Stimulated activated CD4-positive, alpha-beta T cell treated with anti-CD3 and anti-CD28 coated beads, Interleukin-12 subunit alpha, Interleukin-12 subunit beta, amount 100 ng/mL, for 4 hours (primary cell): ENCODE data around the gene USP10.
A peak's percentile ranks its signal among the peaks of the same experiment; 100 is the strongest.

Experiments
- DNase-seq: peaks from one replicate; pipeline ENCODE4 v3.0.0-alpha.2; 2020

The USP10 gene

DNA sequence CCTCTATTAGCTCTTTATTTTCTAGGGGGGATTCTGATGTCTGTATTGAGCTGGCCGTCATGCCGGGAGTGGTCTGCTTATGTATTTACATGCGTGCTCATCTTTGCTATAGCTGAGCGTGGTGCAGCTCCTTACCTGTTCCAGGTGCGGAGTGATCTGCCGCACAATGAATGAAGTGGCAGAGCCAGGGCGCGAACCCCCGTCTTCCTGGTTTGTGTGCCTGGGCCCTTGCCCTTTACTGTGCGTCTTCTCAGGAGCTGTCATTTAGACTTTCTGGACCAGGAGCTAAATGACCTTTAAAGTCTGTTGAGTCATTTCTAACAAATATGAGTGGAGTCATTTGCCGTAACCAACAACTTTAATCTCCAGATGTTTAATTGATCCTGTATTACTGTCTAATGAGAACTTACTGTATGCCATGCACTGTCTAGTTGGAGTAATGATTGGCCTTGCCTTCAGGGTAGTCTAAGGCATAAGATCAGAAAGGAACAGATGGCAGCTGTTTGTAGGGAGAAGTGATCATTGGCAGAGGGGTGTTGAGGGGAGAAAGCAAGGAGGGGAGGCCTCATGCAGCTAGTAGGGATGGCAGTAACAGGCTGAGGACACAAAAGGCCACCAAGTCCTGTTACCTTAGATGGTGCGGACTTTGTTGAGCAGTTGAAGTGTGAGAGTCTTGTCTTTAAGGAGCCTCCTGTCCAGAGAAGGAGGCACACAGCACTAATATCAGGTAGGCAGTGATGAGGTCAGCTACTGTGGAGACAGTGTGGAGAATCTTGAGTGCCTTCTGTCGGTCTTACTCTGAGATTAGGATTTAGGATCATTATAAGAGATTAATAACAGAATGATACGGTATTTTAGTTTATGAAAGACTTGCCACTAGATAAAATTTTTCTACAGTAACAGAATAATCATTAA lies 53.9 kb downstream of the USP10 start:
- DNase-seq, result no peak

DNA sequence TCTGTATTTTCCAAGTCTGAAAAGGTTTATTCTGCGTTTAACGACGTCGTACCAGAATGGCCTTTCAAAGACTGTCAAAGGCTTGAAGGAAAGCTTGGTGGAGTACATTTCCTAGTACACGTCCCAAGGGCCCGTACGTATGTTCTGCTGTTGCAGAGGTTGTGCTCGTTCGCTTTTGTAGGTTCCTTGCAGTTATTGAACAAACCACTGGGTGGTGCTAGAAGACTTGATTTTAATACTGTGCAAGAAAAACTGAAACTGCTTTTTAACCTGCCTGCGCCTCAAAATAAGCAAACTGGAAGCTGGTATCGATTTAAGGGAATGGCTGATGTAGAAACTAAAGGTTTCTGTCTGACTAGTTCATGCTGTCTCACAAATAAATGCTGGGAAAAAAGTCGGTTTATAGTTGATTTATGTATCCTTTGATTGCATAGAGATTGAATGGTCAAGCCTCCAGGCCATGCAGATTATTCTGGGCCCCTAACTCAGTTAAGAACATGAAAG lies 54.6 kb downstream of the USP10 start:
- DNase-seq, result peak; percentile 23

DNA sequence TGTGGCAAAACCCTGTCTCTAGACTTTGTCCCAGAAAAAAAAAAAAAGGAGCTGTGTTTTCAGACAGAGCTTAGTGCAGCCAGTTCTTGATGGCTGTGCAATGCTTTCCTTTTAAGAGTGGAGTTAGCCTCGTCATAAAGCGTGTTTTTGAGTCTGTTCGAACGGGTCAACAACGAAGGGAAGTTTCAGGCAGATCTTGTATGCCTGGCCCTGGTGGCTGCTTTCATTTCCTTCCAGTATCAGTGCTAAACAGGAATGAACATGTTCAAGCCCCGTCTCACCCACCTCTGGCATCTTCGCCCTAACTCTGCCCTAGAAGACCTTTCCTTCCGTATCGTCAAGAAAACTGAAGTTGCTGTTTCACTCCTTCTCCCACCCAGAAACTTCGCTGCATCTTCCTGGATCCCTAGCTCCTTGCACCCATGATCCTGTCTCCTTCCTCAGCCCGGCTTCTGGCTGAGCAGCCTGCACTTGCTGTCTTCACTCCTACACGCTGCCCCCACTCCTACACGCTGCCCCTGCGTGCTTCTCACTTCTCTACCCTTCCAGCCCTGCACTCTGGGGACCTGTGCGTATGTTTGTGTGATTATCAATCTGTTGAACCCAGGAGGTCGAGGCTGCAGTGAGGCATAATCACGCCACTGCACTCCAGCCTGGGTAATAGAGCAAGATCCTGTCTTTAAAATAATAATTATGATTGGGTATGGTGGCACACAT lies 55.3 kb downstream of the USP10 start:
- DNase-seq, result no peak

DNA sequence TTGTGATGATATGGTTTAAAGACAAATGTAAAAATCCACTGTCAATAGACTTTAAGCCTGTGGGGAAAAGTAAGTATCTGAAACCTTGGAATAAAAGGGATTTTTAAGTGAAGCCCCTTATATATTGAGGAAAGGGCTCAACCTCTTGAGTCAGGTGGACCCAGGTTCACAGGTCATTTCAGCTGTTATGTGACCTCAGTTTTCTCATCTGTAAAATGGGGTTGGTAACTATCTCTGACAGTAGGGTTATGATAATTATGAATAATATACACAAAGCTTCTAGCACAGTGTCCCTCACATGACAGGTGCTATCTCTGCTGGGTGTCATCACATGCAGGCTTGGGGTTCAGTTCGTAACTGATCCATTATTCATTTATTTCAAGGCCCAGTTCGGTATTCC lies 57.0 kb downstream of the USP10 start:
- no peak for DNase-seq

DNA sequence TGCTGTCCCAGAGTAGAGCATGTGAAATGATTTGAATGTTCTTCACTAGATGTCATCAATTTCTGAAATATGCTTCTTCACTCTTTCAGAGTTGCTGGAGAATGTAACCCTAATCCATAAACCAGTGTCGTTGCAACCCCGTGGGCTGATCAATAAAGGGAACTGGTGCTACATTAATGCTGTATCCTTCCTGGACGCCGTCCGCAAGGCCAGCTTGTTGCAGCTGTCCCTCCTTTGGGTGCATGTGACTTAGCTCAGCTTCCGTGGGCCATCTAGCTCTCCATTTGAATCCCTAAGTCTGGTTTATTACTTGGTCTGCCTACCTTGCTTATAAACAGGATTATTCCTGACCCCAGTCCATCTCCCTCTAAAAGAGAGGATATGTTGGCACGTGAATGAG lies 58.8 kb downstream of the USP10 start:
- no peak for DNase-seq

DNA sequence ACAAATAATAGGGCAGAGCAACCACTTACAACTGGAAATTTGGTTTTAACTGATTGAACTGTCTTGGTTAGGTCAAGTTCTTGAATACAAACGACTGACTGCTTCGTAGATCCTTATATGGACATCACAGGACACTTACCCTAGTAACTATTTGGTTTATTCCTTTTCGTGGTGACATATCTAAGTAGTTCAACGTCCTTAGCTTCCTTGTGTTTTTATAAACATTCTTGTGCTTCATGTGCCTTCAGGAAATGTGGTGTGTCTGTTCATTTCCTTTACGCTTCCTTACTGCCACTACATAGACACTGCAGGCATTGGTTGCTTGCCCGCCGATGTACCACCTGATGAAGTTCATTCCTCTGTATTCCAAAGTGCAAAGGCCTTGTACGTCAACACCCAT lies 59.3 kb downstream of the USP10 start:
- no peak for DNase-seq

DNA sequence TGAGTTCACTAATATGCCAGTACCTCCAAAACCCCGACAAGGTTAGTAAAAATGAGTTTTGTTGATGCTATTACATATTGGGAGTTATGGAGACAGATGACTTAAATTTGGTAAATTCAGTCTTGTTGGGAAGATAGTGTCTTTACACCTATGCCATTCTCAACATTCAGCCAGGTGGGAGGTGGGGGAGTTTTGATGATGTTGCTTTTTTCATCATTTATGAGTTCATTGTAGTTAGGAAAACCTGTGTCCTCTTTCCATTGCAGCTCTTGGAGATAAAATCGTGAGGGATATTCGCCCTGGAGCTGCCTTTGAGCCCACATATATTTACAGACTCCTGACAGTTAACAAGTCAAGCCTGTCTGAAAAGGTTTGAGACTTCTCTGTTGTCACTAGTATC lies 60.1 kb downstream of the USP10 start:
- DNase-seq, result no peak

DNA sequence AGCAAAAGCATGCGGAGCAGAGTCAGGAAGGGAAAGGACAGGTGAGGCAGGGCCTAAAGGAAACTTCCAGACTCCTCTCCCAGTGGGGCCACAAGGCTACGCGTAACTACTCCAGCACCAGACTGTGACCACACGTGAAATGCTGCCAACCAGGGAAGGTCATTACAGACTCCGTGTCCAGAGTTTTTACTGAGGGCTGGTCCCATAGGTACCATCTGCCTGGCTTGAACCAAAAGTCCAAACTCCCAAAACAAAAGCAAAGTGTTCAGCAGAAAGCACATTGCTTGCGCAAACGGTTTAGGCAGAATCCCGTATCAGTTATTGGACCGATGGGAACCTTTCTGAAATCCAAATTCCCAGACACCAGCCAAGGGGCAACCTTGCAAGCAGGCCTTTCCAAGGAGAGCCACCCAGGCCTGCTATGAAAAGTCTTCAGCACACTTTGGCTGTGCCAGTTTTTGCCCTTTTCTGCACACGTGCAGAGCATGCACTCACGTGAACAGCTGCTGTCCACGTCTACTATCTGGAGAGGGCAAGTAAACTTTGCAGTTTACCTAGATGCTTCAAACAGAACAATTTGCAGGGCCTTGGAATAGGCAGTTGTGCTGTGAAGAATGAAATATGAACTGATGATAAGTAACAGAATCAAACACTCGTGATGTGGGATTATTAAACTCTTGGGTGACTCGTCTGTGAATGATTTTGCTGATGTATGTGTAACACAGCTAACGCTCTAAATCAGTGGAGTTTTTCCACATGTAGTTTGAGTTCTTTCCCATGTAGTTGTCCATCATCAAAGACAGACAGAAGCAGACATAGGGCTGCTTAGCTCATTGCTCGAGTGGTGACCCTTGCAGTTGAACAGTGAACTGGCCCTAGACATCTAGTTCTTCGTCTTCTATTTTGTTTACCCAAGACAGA lies 61.9 kb downstream of the USP10 start:
- DNase-seq, result no peak

DNA sequence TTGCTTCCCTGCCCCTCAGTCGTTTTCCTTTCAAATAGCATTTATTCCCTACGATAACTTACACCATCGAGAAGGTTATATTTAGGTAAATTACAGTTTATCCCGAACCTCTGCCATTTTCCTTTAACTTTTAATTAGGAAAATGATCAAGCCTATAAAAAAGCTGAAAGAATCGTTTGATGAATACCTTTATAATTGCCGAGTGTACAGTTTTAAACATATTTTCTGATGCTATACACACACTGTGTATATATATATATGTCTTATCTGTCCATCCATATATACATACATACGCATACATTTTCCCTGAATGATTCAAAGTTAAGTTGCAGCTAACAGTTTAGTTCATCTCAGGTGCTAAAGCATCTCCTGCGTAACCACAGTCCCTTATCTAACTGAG lies 63.4 kb downstream of the USP10 start:
- DNase-seq, result no peak

DNA sequence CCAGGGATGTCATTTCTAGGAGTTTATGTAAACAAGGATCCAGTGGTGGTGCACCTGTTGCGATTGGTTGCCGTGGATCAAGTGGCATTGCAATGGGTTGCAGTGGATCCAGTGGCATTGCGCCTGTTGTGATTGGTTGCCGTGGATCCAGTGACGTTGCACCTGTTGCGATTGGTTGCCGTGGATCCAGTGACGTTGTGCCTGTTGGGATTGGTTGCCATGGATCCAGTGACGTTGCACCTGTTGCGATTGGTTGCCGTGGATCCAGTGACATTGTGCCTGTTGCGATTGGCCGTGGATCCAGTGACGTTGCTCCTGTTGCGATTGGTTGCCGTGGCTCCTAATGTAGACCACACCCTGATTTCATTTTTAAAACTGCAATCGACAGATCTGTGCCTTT lies 63.8 kb downstream of the USP10 start:
- no peak for DNase-seq

DNA sequence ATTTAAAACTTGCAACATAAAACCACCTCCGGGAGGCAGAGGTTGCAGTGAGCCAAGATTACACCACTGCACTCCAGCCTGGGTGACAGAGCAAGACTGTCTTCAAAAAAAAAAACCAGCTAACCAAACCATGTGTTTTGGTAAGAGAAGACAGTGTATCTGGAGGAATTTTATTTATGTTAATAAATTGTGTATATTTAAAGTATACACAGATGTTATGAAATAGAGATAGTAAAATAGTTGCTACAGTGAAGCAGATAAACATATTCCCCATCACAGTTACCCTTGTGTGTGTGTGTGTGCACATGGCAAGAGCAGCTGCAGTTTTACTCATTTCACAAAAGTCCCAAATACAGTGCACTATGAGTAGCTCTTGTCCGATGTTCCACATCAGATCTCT lies 65.2 kb downstream of the USP10 start:
- DNase-seq, result no peak

DNA sequence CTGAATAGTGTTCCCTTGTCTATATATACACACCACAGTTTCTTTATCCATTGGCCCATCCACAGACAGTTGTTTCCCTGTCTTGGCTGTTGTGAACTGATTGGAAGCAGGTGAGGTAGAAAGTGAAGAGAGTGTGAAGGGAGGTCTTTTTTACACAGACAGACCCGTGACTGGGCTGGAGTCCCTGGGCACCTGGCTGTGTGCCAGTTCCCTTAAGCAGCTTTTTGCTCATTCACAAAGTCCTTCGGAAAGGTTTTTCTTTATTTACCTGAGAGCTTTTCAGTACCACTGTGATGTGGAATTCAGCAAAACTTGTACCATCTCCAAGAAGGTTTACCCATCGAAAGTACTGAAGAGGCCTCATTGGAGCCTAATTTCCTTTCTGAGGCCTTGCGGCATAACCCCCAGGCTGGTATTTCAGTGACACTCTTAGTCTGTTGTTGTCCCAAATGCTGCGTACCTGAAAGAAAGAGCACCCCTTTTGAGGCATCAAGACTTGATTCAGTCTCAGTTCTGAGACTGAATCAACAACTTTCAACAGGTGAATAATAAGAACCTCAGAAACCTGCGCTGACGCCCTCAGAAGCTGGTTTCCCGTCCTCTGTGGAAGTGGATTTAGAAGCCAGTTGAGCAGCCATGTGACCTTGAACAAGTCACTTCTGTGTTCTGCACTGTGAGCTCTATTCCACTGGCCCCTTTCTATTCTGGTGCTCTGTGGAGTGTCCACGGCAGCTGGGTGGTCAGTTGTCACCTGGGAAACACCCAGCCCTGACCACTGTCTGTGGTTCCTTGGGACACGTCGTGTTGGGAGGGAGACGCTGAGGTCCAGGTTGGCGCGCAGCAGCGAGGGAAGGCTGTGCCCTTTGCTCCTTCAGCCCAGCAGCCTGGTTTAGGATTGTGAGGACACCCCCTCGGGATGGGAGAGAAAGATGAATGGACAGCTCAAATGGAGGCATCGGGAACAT lies 66.1 kb downstream of the USP10 start:
- no peak for DNase-seq

DNA sequence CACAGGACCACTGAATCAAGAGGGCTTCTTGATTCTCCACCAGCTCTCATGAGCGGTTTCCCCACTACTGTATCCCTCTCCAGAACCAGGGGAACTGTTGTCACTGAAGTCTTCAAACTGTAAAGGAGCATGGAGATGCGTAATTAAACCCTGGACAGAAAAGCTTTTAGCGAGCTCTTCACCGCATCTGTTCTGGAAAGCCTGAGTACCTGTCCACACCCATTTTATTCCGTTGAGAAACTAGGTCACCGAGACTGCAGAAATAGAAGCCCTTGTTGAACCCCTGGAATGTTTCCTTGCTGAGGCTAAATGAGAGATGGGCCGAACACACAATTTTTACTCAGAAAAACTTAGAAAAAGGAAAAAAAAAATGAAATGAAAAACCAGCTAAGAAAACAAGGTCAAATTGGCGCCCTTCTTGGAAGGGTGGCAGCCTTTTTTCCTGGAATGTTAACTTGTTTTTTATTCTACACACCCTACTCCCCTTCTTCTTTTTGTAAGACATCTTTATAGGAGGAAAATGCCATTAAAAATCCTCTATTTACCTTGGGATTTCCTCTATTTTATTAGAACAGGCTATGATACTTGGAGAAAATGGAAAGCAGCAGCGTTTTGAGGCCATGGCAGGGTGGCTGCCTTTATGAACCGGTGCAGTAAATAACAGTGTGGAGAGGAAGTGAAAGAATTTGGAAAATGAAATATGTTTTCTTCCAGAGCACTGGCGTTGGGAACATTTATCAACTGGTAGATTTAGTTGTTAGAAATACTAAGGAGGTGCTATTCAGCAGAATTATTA lies 67.4 kb downstream of the USP10 start:
- no peak for DNase-seq

DNA sequence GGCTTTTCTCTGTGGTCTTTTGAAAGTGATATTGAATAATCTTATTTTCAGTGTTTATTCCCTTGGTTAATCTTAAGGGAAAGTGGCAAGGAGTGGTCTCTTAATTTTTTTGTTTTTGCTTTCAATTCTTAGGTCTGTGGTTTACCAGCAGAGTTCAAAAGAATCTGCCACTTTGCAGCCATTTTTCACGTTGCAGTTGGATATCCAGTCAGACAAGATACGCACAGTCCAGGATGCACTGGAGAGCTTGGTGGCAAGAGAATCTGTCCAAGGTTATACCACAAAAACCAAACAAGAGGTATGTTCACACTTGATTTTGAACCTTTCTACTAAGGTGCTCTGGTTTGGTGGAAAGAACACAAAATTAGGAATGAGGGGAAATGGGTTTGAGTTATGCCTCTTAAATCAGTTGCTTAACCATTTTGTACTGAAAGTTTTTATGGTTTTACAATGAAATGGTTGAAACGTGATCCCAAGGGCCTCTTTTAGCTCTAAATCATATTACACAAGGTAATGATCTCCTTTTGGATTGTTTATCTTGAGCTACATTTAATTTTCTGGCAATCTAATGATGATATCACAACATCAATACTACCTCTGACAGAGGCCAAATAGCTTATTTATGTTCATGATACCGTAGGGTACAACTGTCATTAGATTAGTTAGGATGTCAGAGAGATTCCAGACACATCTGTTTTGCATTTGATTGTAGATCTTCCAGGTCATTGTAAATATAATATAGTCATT lies 68.4 kb downstream of the USP10 start:
- DNase-seq, result no peak

DNA sequence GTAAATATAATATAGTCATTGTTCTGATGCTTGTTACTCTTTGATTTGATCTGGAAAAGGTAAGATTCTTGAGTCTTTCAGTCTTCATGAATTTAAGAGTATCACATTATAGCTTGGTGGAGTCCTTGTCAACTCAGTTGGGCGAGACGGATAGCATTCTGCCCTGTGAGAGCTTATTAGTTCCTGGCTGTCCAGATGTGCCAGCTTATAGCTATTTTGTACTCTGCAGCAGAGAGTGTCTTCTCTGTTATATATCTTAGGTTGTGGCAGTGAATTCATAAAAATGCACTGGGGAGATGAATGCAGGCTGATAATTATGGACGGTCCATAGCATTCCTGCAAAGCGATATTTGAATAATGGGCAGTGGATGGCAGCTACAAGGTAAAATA lies 69.0 kb downstream of the USP10 start:
- DNase-seq, result no peak

DNA sequence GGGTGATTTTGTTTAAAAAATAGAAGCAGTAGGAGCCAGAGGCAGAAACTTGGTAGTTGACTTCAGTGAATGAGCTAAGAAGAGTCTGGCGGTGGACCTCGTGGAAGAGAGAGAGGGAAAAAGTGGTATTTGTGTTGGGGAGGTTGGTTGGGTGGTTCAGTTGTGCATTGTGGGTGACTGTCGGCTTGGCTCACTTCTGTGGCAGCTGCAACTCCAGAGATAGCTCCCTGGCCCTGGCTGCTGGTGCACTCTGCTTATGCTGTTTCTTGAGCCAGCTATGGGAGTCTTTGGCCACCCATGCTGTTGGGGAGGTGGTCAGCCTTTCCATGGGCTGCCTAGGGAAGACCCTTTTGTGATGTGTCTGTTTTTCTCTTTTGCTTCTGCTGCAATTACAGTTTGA lies 69.6 kb downstream of the USP10 start:
- no peak for DNase-seq

DNA sequence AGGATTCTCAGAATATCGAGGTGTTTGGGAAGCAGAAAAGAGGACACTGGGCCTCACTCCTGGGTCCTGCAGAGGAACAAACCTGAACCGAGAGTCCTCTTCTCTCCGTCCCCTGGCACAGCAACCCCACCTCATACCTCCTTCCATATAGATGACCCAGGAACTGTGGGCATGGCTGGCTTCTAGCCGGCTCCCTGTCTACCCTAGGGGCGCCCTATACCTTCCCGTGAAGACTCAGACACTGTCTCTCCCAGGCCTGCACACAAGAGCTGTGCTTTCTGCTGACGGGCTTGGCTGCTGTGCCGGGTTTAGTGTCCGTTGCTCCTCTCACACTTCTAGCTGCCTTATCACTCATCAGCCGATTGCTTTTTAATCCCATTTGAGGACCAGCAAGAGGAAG lies 73.5 kb downstream of the USP10 start:
- no peak for DNase-seq

DNA sequence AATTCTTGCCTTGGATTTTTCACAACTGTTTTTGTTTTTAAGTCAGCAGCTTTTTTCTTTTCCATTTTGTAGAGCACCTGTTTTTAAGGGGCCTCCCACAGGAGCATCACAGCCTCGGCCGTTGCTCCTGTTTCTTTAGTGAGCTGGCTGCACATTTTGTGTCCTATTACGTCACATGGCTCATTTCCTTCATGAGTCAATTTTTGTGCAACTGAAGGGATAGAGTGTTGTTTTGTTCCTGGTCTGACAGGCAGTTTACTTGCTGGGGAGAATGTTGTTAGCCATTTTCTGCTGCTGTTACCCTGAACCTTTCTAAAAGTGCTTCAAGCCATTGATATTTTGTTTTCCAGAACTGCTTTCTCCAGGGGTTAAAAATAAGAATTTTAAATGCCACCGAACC lies 75.0 kb downstream of the USP10 start:
- no peak for DNase-seq

DNA sequence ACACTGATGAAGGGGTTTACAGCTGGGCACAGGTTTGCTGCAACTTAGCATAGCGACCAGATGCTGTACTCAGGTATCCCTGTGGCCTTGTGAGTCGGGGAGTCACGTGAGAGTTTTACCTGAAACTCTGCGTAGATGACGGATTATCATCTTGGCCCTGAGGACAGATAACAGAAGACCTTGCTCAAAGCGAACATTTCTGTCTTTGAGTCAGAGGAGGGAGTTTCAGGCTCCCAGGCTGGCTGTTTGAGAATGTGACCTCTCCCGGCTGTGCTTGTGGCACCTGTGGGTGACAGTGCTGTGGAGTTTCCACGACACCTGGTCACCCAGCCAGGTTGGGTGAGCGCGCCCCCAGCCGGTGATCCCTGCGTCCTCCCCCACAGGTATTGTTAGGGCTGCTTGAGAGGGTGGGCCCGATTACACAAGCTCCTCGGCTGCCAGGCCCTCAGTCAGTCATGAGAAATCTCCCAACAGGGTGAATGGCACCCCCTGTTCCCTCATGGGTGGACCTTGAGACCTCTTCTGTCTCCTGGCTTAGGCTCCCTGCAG lies 75.5 kb downstream of the USP10 start:
- DNase-seq, result no peak

DNA sequence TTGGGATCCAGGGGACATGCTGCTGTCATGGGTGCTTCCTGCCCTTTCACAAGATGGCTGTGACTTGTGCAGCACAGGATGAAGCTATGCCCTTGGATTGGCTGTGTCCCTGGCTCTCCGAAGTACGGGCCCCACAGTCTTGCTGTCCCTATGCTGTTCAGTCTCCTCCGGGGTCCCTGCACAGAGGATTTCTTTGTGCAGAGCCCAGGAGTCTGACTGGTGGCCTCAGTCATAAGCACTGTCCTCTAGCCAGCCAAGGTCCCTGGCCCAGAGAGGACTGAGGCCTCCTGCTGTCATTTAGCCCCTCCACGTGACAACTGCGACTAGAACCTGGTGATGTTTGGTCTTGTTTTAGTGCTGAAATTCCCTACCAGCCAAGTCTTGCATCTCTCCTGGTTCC lies 77.6 kb downstream of the USP10 start:
- no peak for DNase-seq
